ENCODE data around the gene NHLRC4.

The NHLRC4 gene

DNA sequence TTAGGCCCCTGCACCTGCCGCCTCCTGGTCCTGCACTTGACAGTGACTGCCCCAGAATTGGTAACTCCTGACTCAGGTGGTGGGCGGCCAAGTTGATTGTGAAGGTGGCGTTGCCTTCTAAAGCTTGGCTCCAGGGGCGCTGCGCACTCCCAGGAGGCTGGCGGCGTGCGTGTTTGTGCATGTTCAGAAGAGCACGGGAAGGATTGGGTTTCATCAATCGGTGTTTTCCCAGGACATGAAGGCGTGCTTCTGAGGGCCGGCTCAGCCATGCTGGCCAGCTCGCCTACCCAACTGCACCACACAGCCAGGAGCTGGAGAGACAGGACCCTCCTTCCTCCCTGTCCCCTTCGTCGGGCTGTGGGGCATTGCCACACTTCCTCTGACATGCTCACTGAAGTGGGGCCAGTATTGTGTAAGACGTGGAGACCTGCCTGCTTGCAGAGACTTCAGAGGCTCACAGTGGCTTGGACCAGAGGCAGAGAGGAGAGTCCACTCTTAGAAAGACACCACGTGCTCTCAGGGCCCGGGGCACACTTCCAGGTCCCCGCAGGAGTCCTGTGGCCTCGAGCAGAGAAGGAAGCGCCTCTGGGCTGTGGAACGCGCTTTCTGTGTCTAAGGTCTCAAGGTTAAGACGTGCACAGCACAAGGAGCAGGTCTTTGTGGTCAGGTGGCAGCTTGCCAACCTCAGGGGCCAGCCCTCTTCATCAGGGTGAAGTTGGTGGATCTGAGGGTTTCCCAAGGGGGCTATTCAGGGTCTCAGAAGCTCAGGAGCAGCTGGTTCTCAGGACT, 25.9 kb downstream of the NHLRC4 start (continued):
- TF ChIP-seq, protein P1, sequence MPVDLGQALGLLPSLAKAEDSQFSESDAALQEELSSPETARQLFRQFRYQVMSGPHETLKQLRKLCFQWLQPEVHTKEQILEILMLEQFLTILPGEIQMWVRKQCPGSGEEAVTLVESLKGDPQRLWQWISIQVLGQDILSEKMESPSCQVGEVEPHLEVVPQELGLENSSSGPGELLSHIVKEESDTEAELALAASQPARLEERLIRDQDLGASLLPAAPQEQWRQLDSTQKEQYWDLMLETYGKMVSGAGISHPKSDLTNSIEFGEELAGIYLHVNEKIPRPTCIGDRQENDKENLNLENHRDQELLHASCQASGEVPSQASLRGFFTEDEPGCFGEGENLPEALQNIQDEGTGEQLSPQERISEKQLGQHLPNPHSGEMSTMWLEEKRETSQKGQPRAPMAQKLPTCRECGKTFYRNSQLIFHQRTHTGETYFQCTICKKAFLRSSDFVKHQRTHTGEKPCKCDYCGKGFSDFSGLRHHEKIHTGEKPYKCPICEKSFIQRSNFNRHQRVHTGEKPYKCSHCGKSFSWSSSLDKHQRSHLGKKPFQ (tag by site-specific recombination; IDR thresholded peaks at IDR 0.05), result no peak
- TF ChIP-seq ZBTB1 (tag by site-specific recombination; IDR thresholded peaks at IDR 0.05), result no peak
- TF ChIP-seq ZNF292 (tag by site-specific recombination; IDR thresholded peaks at IDR 0.05; ENCODE audit: borderline replicate concordance, low read depth), result no peak
- no peak for TF ChIP-seq ZNF169 (tag by site-specific recombination; IDR thresholded peaks at IDR 0.05)
- no peak for TF ChIP-seq ZNF132 (tag by site-specific recombination; IDR thresholded peaks at IDR 0.05; ENCODE audit: borderline replicate concordance)
- TF ChIP-seq AEBP2 (tag by site-specific recombination; IDR thresholded peaks at IDR 0.05; ENCODE audit: borderline replicate concordance), result no peak
- peak; percentile 27; the same call in 1 of the 2 replicates for TF ChIP-seq ZNF76 (tag by site-specific recombination; IDR thresholded peaks at IDR 0.05; ENCODE audit: borderline replicate concordance, low read depth)
- no peak for TF ChIP-seq ZNF23 (tag by site-specific recombination; IDR thresholded peaks at IDR 0.05; ENCODE audit: borderline replicate concordance)
- TF ChIP-seq ZBTB8A (tag by site-specific recombination; IDR thresholded peaks at IDR 0.05), result peak; percentile 85
- TF ChIP-seq HOXD13 (CRISPR knock-in tag; IDR thresholded peaks at IDR 0.05; ENCODE audit: borderline replicate concordance), result no peak
- TF ChIP-seq ZNF747 (tag by site-specific recombination; IDR thresholded peaks at IDR 0.05), result no peak
- TF ChIP-seq ZNF529 (tag by site-specific recombination; IDR thresholded peaks at IDR 0.05; ENCODE audit: insufficient replicate concordance), result no peak
- TF ChIP-seq SP2 (tag by site-specific recombination; IDR thresholded peaks at IDR 0.05), result peak; percentile 50; the same call in 1 of the 2 replicates
- TF ChIP-seq ZBTB48 (tag by site-specific recombination; IDR thresholded peaks at IDR 0.05), result no peak
- no peak for TF ChIP-seq ZNF155 (tag by site-specific recombination; IDR thresholded peaks at IDR 0.05)
- TF ChIP-seq ZNF610 (tag by site-specific recombination; IDR thresholded peaks at IDR 0.05; ENCODE audit: borderline replicate concordance), result no peak

GRCh38 chr16:593406-593805, 26.6 kb downstream of the NHLRC4 start:
- ChIA-PET CTCF (interaction anchor here (1.5 kb wide), 1 partner anchor 8 kb away, joined by 4 read pairs; no protein-coding TSS in a partner anchor), POLR2A (no interaction called here)
- H3K9me3 ChIP-seq (ENCODE audit: control insufficient read depth, insufficient read depth, low read depth, low read length), result no peaks in the 10 kb centered on the region
- peaks cover 10% of the 10 kb centered on the region; the same call in 1 of the 2 replicates for H3K4me1 ChIP-seq (ENCODE audit: control insufficient read depth, insufficient read depth, low read length)
- no peak overlapping the region for H3K27ac ChIP-seq (ENCODE audit: extremely low read depth, low read depth, low read length)
- TF ChIP-seq ZNF677 (tag by site-specific recombination; IDR thresholded peaks at IDR 0.05) (no peak), SCRT2 (tag by site-specific recombination; IDR thresholded peaks at IDR 0.05) (peak; percentile 72)
- no peak overlapping the region for H3K4me3 ChIP-seq (ENCODE audit: low read depth, low read length)
- H3K36me3 ChIP-seq (ENCODE audit: control insufficient read depth in 2 of 2, insufficient read depth in 1 of 2, low read length in 2 of 2), result peaks cover 0 to 8% of the 10 kb centered on the region in 2 experiments; a peak in 1 of 3 replicates

DNA sequence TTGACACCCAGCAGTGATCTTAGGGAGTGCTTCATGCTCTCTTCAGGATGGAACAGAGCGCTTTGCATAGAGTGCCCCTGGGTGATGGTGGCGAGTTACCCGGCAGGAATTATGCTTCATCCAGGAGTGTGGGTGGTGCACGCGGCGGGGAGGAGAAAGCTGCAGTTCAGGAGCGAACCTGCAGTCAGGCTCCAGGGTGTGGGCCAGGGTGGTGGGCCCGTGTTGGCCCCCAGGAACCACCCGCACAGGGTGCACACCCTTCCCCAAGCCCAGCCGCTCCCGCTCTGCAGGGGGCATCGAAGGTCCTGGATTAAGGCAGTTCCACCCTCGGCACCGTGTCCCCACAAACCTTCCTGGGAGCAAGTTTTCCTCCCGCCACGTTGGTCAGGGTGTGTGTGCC, 27.0 kb downstream of the NHLRC4 start:
- Histone ChIP-seq H3K4me1 (ENCODE audit: control insufficient read depth, insufficient read depth, low read length) (peaks cover 10% of the 10 kb centered on the region; the same call in 1 of the 2 replicates), H3K27ac (ENCODE audit: extremely low read depth, low read depth, low read length) (no peak overlapping the region), H3K36me3 (ENCODE audit: control insufficient read depth in 2 of 2, insufficient read depth in 1 of 2, low read length in 2 of 2) (peaks cover 0 to 10% of the 10 kb centered on the region in 2 experiments; a peak in 1 of 3 replicates), H3K9me3 (ENCODE audit: control insufficient read depth, insufficient read depth, low read depth, low read length) (no peaks in the 10 kb centered on the region), H3K4me3 (ENCODE audit: low read depth, low read length) (no peak overlapping the region)
- ChIA-PET CTCF (interaction anchor here (1.1 to 1.5 kb wide), 2 partner anchors 8 to 17 kb away, joined by 3 to 4 read pairs; no protein-coding TSS in a partner anchor), POLR2A (no interaction called here)
- TF ChIP-seq ZNF785 (tag by site-specific recombination; IDR thresholded peaks at IDR 0.05) (no peak), KLF1 (tag by site-specific recombination; IDR thresholded peaks at IDR 0.05) (peak; percentile 55), PRDM1 (tag by site-specific recombination; IDR thresholded peaks at IDR 0.05) (no peak), ZNF792 (tag by site-specific recombination; IDR thresholded peaks at IDR 0.05) (no peak), ZNF629 (tag by site-specific recombination; IDR thresholded peaks at IDR 0.05) (no peak), ZNF169 (tag by site-specific recombination; IDR thresholded peaks at IDR 0.05) (no peak), FEZF1 (tag by site-specific recombination; IDR thresholded peaks at IDR 0.05) (no peak), ZNF639 (tag by site-specific recombination; IDR thresholded peaks at IDR 0.05) (no peak), ZFHX2 (tag by site-specific recombination; conservative IDR thresholded peaks at IDR 0.05) (peak; percentile 48; the same call in 1 of the 2 replicates), ZNF354C (tag by site-specific recombination; IDR thresholded peaks at IDR 0.05; ENCODE audit: borderline replicate concordance, low read depth) (no peak), SP3 (tag by site-specific recombination; IDR thresholded peaks at IDR 0.05) (no peak), ZNF514 (tag by site-specific recombination; IDR thresholded peaks at IDR 0.05) (no peak), ZNF24 (tag by site-specific recombination; IDR thresholded peaks at IDR 0.05) (no peak)

Measured in HEK293 (cell line).